Parietal lobe (tissue), 2 donors: Measurements from ENCODE around the gene DTNBP1. TPM values are rescaled to one million over a fixed set of nuclear protein-coding genes. Genes with fewer than 3 reads are reported as not detected.

Source experiments
- small RNA-seq: library from RNA; depleted of rRNA; stranded (forward); fragments of <200 nt; gene quantifications from one replicate; pipeline ENCODE3, GENCODE V24; 2014; ENCODE audit warnings: low replicate concordance
- total RNA-seq: library from RNA; depleted of rRNA; stranded (reverse); fragments of >200 nt; gene quantifications from one replicate; pipeline ENCODE4 v1.2.3, GENCODE V29; 2014

Gene DTNBP1, protein sequence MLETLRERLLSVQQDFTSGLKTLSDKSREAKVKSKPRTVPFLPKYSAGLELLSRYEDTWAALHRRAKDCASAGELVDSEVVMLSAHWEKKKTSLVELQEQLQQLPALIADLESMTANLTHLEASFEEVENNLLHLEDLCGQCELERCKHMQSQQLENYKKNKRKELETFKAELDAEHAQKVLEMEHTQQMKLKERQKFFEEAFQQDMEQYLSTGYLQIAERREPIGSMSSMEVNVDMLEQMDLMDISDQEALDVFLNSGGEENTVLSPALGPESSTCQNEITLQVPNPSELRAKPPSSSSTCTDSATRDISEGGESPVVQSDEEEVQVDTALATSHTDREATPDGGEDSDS
- total RNA-seq: 7.8 TPM

DNA sequence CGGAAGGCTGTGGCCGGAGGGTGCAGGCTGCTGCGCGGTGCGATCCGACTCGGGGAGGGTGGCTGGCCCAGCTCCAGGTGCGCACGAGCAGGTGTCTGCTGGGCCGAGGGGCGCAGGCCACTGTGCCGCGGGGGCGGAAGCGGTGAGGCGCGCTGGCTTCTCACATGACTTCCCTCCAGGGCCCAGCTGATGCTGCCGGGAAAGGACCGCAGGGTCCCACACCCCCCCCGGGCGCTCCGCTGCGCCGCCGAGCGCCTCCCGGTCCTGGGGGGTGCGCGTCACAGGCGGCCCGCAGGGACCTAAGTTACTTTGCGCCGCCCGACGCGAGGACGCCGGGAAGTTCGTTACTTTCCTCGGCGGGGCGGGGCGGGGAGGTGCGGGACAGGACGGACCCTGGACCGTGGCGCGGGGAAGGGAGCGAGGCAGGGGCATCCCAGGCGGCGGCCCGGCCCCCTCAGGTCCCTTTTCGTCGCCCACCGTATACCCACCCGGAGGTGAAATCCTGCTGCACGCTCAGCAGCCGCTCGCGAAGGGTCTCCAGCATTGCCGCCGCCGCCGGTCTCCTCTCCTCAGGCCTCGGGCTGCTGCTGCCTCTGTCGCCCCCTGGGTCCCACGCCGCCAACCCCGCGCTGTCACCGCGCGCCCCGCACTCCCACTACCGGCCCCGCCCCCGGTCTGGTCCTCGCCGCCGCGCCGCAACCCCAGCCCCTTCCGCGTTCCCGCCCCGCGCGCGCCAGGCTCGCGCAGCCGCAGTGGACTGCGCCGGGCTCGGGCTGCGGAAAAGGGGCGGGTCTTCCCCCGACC lies at the start of gene DTNBP1:
Gene DTNBP1 (minus strand): TSS at position 703 of the 804 bp plus-strand sequence. CDS start 159 bp downstream, at position 544.

Small RNA genes lying within 50 kb of the gene (small RNA-seq; reads per million reads assigned to genes)
- not detected for gene RF00001
